Trophoblast cell (in vitro differentiated cells and primary cell): ENCODE measurements around the gene OR6B1.

Experiments used
- DNase-seq, 2 donors: peaks; one replicate each; pipeline ENCODE4 v3.0.0-alpha.2; 2016
- H2AFZ ChIP-seq: 2 replicates; pipeline ENCODE4 v1.6.1; 2013; ENCODE audit warnings: low read length, moderate library complexity, mild to moderate bottlenecking; ENCODE audit not compliant: insufficient read depth, poor library complexity
- H2AK5ac ChIP-seq: 2 replicates; pipeline ENCODE4 v1.6.1; 2013; ENCODE audit warnings: mild to moderate bottlenecking, low read length
- H2BK120ac ChIP-seq: 2 replicates; pipeline ENCODE4 v1.6.1; 2013; ENCODE audit warnings: low read length, mild to moderate bottlenecking, moderate library complexity; ENCODE audit not compliant: insufficient read depth, poor library complexity
- H2BK12ac ChIP-seq: 2 replicates; pipeline ENCODE4 v1.6.1; 2013; ENCODE audit warnings: mild to moderate bottlenecking, low read length, moderate library complexity
- H2BK5ac ChIP-seq: 2 replicates; pipeline ENCODE4 v1.6.1; 2013; ENCODE audit warnings: low read length, low read depth, moderate library complexity, mild to moderate bottlenecking; ENCODE audit not compliant: poor library complexity
- H3K14ac ChIP-seq: 2 replicates; pipeline ENCODE4 v1.6.1; 2013; ENCODE audit warnings: mild to moderate bottlenecking, low read length
- H3K18ac ChIP-seq: 2 replicates; pipeline ENCODE4 v1.6.1; 2013; ENCODE audit warnings: mild to moderate bottlenecking, low read length
- H3K23ac ChIP-seq: 2 replicates; pipeline ENCODE4 v1.6.1; 2013; ENCODE audit warnings: low read length
- H3K27ac ChIP-seq: 2 replicates; pipeline ENCODE4 v1.5.1; 2013; ENCODE audit warnings: low read depth, mild to moderate bottlenecking, inconsistent platforms, low read length, moderate library complexity
- H3K27me3 ChIP-seq: 2 replicates; pipeline ENCODE4 v1.6.1; 2013; ENCODE audit warnings: inconsistent platforms, mild to moderate bottlenecking, low read length, moderate library complexity; ENCODE audit not compliant: insufficient read depth
- H3K36me3 ChIP-seq, 2 experiments: 1 replicate in 1 of 2; 2 replicates in 1 of 2; pipeline ENCODE4 v1.6.1; 2013; ENCODE audit warnings: low read length in 2 of 2, mild to moderate bottlenecking in 2 of 2, moderate library complexity in 1 of 2; ENCODE audit not compliant: insufficient read depth in 2 of 2, control insufficient read depth in 1 of 2
- H3K4ac ChIP-seq: 2 replicates; pipeline ENCODE4 v1.6.1; 2013; ENCODE audit warnings: low read depth, mild to moderate bottlenecking, low read length, moderate library complexity
- H3K4me1 ChIP-seq, 2 experiments: 1 replicate in 1 of 2; 2 replicates in 1 of 2; pipeline ENCODE4 v1.6.1; 2013; ENCODE audit warnings: low read length in 2 of 2, mild to moderate bottlenecking in 2 of 2, moderate library complexity in 1 of 2; ENCODE audit not compliant: insufficient read depth in 2 of 2, control insufficient read depth in 1 of 2
- H3K4me2 ChIP-seq: 2 replicates; pipeline ENCODE4 v1.6.1; 2013; ENCODE audit warnings: inconsistent platforms, mild to moderate bottlenecking, low read length, moderate library complexity
- H3K4me3 ChIP-seq: 2 replicates; pipeline ENCODE4 v1.5.1; 2013; ENCODE audit warnings: mild to moderate bottlenecking, low read depth, low read length, inconsistent platforms
- H3K79me1 ChIP-seq: one replicate; pipeline ENCODE4 v1.6.1; 2013; ENCODE audit warnings: low read length
- H3K79me2 ChIP-seq: 2 replicates; pipeline ENCODE4 v1.6.1; 2013; ENCODE audit warnings: low read length, mild to moderate bottlenecking; ENCODE audit not compliant: control insufficient read depth, insufficient read depth, poor library complexity
- H3K9ac ChIP-seq: 2 replicates; pipeline ENCODE4 v1.6.1; 2013; ENCODE audit warnings: mild to moderate bottlenecking, low read length
- H3K9me3 ChIP-seq: 2 replicates; pipeline ENCODE4 v1.6.1; 2013; ENCODE audit warnings: low read depth, mild to moderate bottlenecking, control low read depth, inconsistent platforms, low read length; ENCODE audit not compliant: insufficient read depth
- H4K12ac ChIP-seq: 2 replicates; pipeline ENCODE4 v1.6.1; 2013; ENCODE audit warnings: low read depth, mild to moderate bottlenecking, low read length, moderate library complexity
- H4K8ac ChIP-seq: 2 replicates; pipeline ENCODE4 v1.6.1; 2013; ENCODE audit warnings: low read depth, mild to moderate bottlenecking, low read length, moderate library complexity
- H4K91ac ChIP-seq: one replicate; pipeline ENCODE4 v1.6.1; 2013; ENCODE audit warnings: low read depth, mild to moderate bottlenecking, low read length, moderate library complexity
- WGBS: extraction: QIAGEN DNeasy Blood & Tissue Kit; methylation state at CpG from one replicate; pipeline ENCODE4 v1.1.7; 2013; ENCODE audit warnings: missing lambda C conversion rate; ENCODE audit not compliant: insufficient read length, insufficient coverage; ENCODE audit errors: extremely low coverage; 5-methylcytosine and 5-hydroxymethylcytosine counted together

Gene OR6B1

GRCh38 chr7:144018065-144018464 lies 17.9 kb downstream of the OR6B1 start:
- Histone ChIP-seq H3K4ac (no peak overlapping the region), H4K8ac (no peak overlapping the region), H4K12ac (no peak overlapping the region), H2BK12ac (no peak overlapping the region), H2AK5ac (no peak overlapping the region), H3K27ac (no peak overlapping the region), H3K27me3 (no peaks in the 10 kb centered on the region), H3K79me1 (no peaks in the 10 kb centered on the region), H3K9me3 (no peaks in the 10 kb centered on the region), H3K9ac (no peak overlapping the region), H3K18ac (no peak overlapping the region), H4K91ac (no peak overlapping the region), H3K4me1 (peaks cover 0 to 2% of the 10 kb centered on the region in 2 experiments), H3K4me3 (no peak overlapping the region), H3K23ac (no peak overlapping the region), H3K4me2 (no peak overlapping the region), H3K14ac (no peak overlapping the region), H2AFZ (no peak overlapping the region), H3K79me2 (no peaks in the 10 kb centered on the region), H2BK120ac (no peak overlapping the region), H2BK5ac (no peak overlapping the region), H3K36me3 (no peaks in the 10 kb centered on the region)
- DNase-seq, result no peak
- WGBS, result no CpG with 5 or more reads among the region's 4 CpGs

DNA sequence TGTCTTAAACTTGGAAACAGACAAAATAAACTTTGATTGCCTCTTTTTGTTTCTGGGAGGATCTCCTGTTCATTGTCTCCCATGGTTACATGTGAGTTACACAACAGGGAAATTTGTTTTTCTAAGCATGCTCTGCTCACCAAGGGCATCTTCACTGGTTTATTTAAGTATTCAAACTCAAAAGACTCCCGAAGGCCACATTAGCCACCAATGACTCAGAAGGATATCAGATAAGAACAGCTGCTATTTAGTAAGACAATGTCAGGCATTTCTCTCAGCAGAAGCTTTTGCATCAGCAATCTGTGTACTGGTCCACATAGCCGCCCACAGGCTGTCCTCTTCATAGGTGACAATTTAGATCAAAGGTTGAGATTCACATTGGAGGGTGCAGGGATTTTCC lies 19.3 kb downstream of the OR6B1 start:
- DNase-seq, result peak; percentile 84 to 94
- Histone ChIP-seq H2BK5ac (no peak overlapping the region), H3K27me3 (no peaks in the 10 kb centered on the region), H3K27ac (no peak overlapping the region), H2BK120ac (no peak overlapping the region), H2BK12ac (no peak overlapping the region), H3K18ac (no peak overlapping the region), H3K9me3 (peaks cover 2% of the 10 kb centered on the region), H3K14ac (no peak overlapping the region), H3K4me3 (no peak overlapping the region), H2AK5ac (no peak overlapping the region), H3K79me2 (no peaks in the 10 kb centered on the region), H3K4me1 (peaks cover 0 to 2% of the 10 kb centered on the region in 2 experiments), H4K12ac (no peak overlapping the region), H3K4me2 (no peak overlapping the region), H3K23ac (no peak overlapping the region), H3K9ac (no peak overlapping the region), H3K36me3 (no peaks in the 10 kb centered on the region), H4K8ac (no peak overlapping the region), H3K4ac (no peak overlapping the region), H4K91ac (no peak overlapping the region), H2AFZ (no peak overlapping the region), H3K79me1 (no peaks in the 10 kb centered on the region)
- no CpG with 5 or more reads among the region's 2 CpGs for WGBS

GRCh38 chr7:144020340-144020739 lies 20.2 kb downstream of the OR6B1 start:
- H4K12ac ChIP-seq, result no peak overlapping the region
- H3K14ac ChIP-seq, result no peak overlapping the region
- H3K79me2 ChIP-seq, result no peaks in the 10 kb centered on the region
- peaks cover 0 to 2% of the 10 kb centered on the region in 2 experiments for H3K4me1 ChIP-seq
- no peak overlapping the region for H3K18ac ChIP-seq
- H2AFZ ChIP-seq, result no peak overlapping the region
- WGBS, result no CpG with 5 or more reads among the region's 3 CpGs
- H3K4me3 ChIP-seq, result no peak overlapping the region
- H2BK120ac ChIP-seq, result no peak overlapping the region
- H3K9ac ChIP-seq, result no peak overlapping the region
- H4K8ac ChIP-seq, result no peak overlapping the region
- peak; percentile 48 to 49 for DNase-seq
- H3K36me3 ChIP-seq, result no peaks in the 10 kb centered on the region
- no peak overlapping the region for H3K27ac ChIP-seq
- H2BK12ac ChIP-seq, result no peak overlapping the region
- no peak overlapping the region for H2AK5ac ChIP-seq
- no peak overlapping the region for H2BK5ac ChIP-seq
- H3K27me3 ChIP-seq, result no peaks in the 10 kb centered on the region
- H3K79me1 ChIP-seq, result no peaks in the 10 kb centered on the region
- H3K4ac ChIP-seq, result no peak overlapping the region
- no peak overlapping the region for H3K23ac ChIP-seq
- H3K9me3 ChIP-seq, result peaks cover 2% of the 10 kb centered on the region
- H4K91ac ChIP-seq, result no peak overlapping the region
- H3K4me2 ChIP-seq, result no peak overlapping the region

- Histone ChIP-seq H3K4ac (no peak overlapping the region), H4K12ac (no peak overlapping the region), H2AFZ (no peak overlapping the region), H3K14ac (no peak overlapping the region), H2BK120ac (no peak overlapping the region), H4K8ac (no peak overlapping the region), H3K36me3 (no peaks in the 10 kb centered on the region), H3K79me1 (no peaks in the 10 kb centered on the region), H3K4me2 (no peak overlapping the region), H2AK5ac (no peak overlapping the region), H3K18ac (no peak overlapping the region), H3K9ac (no peak overlapping the region), H3K4me3 (no peak overlapping the region), H3K23ac (no peak overlapping the region), H2BK5ac (no peak overlapping the region), H4K91ac (no peak overlapping the region), H2BK12ac (no peak overlapping the region), H3K9me3 (peaks cover 2% of the 10 kb centered on the region), H3K4me1 (peaks cover 0 to 2% of the 10 kb centered on the region in 2 experiments), H3K27ac (no peak overlapping the region), H3K27me3 (no peaks in the 10 kb centered on the region), H3K79me2 (no peaks in the 10 kb centered on the region)
- DNase-seq, result no peak
Measured at GRCh38 chr7:144022169-144022568, 22.0 kb downstream of the OR6B1 start.
